Tibial nerve (tissue), 4 donors: ENCODE results near the gene MS4A2.

Source experiments
- CTCF ChIP-seq, 5 experiments: fragments of 200-600 bp in 3 of 5; fragments of 450-650 bp in 2 of 5; sonication (generic) in 3 of 5; IDR thresholded peaks; one replicate each; pipeline ENCODE4 v1.5.1; 2016 to 2019; ENCODE audit warnings: antibody characterized with exemption in 5 of 5, mild to moderate bottlenecking in 3 of 5, moderate library complexity in 2 of 5
- EP300 ChIP-seq, 2 donors: sonication (generic); formaldehyde crosslinking; IDR thresholded peaks; one replicate each; pipeline ENCODE4 v1.6.1; 2017; ENCODE audit warnings: antibody characterized with exemption in 2 of 2, mild to moderate bottlenecking in 1 of 2
- POLR2A ChIP-seq, 2 donors: fragments of 450-650 bp; IDR thresholded peaks; one replicate each; pipeline ENCODE4 v1.6.1; 2017; ENCODE audit warnings: antibody characterized with exemption in 2 of 2, mild to moderate bottlenecking in 2 of 2, moderate library complexity in 2 of 2

GRCh38 chr11:60129853-60130252 is 41.4 kb downstream of the MS4A2 start:
- TF ChIP-seq POLR2A (IDR thresholded peaks at IDR 0.05) (no peak), CTCF (IDR thresholded peaks at IDR 0.05) (no peak), EP300 (IDR thresholded peaks at IDR 0.05) (no peak)
